ENCODE data around the gene ATP6V1G3. TPM values are rescaled to one million over a fixed set of nuclear protein-coding genes. Genes with fewer than 3 reads are reported as not detected.

ATP6V1G3 gene
- total RNA-seq, 3 donors from 2014 or later, result not detected

GRCh38 chr1:198520524-198521254, 19.8 kb downstream of the ATP6V1G3 start:
- intact Hi-C loops (cut with DNase I, micrococcal nuclease), result no loop called here

GRCh38 chr1:198519639-198520501, 20.6 kb downstream of the ATP6V1G3 start:
- DNase-seq (no peak), ATAC-seq (peak; percentile 31)
- H3K36me3 ChIP-seq (ENCODE audit: low read depth), result no peaks in the 10 kb centered on the region
- H3K4me3 ChIP-seq, result no peak overlapping the region
- TF ChIP-seq, protein P1, sequence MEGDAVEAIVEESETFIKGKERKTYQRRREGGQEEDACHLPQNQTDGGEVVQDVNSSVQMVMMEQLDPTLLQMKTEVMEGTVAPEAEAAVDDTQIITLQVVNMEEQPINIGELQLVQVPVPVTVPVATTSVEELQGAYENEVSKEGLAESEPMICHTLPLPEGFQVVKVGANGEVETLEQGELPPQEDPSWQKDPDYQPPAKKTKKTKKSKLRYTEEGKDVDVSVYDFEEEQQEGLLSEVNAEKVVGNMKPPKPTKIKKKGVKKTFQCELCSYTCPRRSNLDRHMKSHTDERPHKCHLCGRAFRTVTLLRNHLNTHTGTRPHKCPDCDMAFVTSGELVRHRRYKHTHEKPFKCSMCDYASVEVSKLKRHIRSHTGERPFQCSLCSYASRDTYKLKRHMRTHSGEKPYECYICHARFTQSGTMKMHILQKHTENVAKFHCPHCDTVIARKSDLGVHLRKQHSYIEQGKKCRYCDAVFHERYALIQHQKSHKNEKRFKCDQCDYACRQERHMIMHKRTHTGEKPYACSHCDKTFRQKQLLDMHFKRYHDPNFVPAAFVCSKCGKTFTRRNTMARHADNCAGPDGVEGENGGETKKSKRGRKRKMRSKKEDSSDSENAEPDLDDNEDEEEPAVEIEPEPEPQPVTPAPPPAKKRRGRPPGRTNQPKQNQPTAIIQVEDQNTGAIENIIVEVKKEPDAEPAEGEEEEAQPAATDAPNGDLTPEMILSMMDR (IDR thresholded peaks at IDR 0.05), result no peak
- H3K4me1 ChIP-seq (ENCODE audit: low read depth), result no peaks in the 10 kb centered on the region
- intact Hi-C loops (cut with DNase I, micrococcal nuclease), result no loop called here
- H3K9me3 ChIP-seq, result no peaks in the 10 kb centered on the region

More at GRCh38 chr1:198520524-198521254, 19.8 kb downstream of the ATP6V1G3 start:
- no peaks in the 10 kb centered on the region for H3K9me3 ChIP-seq
- no peak for DNase-seq
- peak; percentile 43 for ATAC-seq
- TF ChIP-seq, protein P1 (IDR thresholded peaks at IDR 0.05), result no peak
- H3K36me3 ChIP-seq (ENCODE audit: low read depth), result no peaks in the 10 kb centered on the region
- no peak overlapping the region for H3K4me3 ChIP-seq
- H3K4me1 ChIP-seq (ENCODE audit: low read depth), result no peaks in the 10 kb centered on the region

GRCh38 chr1:198517623-198518199, 22.8 kb downstream of the ATP6V1G3 start:
- Histone ChIP-seq H3K4me1 (ENCODE audit: low read depth) (no peaks in the 10 kb centered on the region), H3K36me3 (ENCODE audit: low read depth) (no peaks in the 10 kb centered on the region), H3K9me3 (no peaks in the 10 kb centered on the region), H3K4me3 (no peak overlapping the region)
- DNase-seq (no peak), ATAC-seq (no peak)
- intact Hi-C loops (cut with DNase I, micrococcal nuclease), result no loop called here
- TF ChIP-seq, protein P1 (IDR thresholded peaks at IDR 0.05), result no peak

GRCh38 chr1:198500096-198500495, 40.4 kb downstream of the ATP6V1G3 start:
- ATAC-seq, result no peak
- intact Hi-C loops (cut with DNase I, micrococcal nuclease), result no loop called here
- TF ChIP-seq, protein P1 (IDR thresholded peaks at IDR 0.05), result no peak
- no peak for DNase-seq
- no peak overlapping the region for H3K4me3 ChIP-seq
- H3K36me3 ChIP-seq (ENCODE audit: low read depth), result no peaks in the 10 kb centered on the region
- no peaks in the 10 kb centered on the region for H3K4me1 ChIP-seq (ENCODE audit: low read depth)
- H3K9me3 ChIP-seq, result no peaks in the 10 kb centered on the region

GRCh38 chr1:198499588-198499987, 40.9 kb downstream of the ATP6V1G3 start:
- Histone ChIP-seq H3K4me3 (no peak overlapping the region), H3K9me3 (no peaks in the 10 kb centered on the region), H3K4me1 (ENCODE audit: low read depth) (no peaks in the 10 kb centered on the region), H3K36me3 (ENCODE audit: low read depth) (no peaks in the 10 kb centered on the region)
- no peak for ATAC-seq
- DNase-seq, result no peak
- intact Hi-C loops (cut with DNase I, micrococcal nuclease), result no loop called here
- TF ChIP-seq, protein P1 (IDR thresholded peaks at IDR 0.05), result no peak
